ENCODE data around the gene NFATC1.
"Not testable (repeated sequence)": the region's sequence is repeated elsewhere in the genome, so short reads cannot be mapped to it uniquely, and the experiment has no call there.

Gene NFATC1

GRCh38 chr18:79375441-79376154, 20.1 kb upstream of the NFATC1 start:
- DNase-seq (ENCODE audit: low read depth), result no peak

- DNase-seq (ENCODE audit: low read depth), result not testable (repeated sequence)
Measured at GRCh38 chr18:79376661-79377060, 19.1 kb upstream of the NFATC1 start.

- DNase-seq (ENCODE audit: low read depth), result no peak
Measured at GRCh38 chr18:79377187-79377891, 18.4 kb upstream of the NFATC1 start.

- no peak for DNase-seq (ENCODE audit: low read depth)
Measured at GRCh38 chr18:79378536-79379250, 17.0 kb upstream of the NFATC1 start.

- no peak for DNase-seq (ENCODE audit: low read depth)
Measured at GRCh38 chr18:79379251-79379905, 16.4 kb upstream of the NFATC1 start.

GRCh38 chr18:79379931-79380815, 15.6 kb upstream of the NFATC1 start:
- no peak for DNase-seq (ENCODE audit: low read depth)

- no peak for DNase-seq (ENCODE audit: low read depth)
Measured at GRCh38 chr18:79380816-79381806, 14.6 kb upstream of the NFATC1 start.

GRCh38 chr18:79381811-79382311, 13.9 kb upstream of the NFATC1 start:
- DNase-seq (ENCODE audit: low read depth), result no peak

- DNase-seq (ENCODE audit: low read depth), result no peak
Measured at GRCh38 chr18:79382681-79383387, 12.9 kb upstream of the NFATC1 start.

- no peak for DNase-seq (ENCODE audit: low read depth)
Measured at GRCh38 chr18:79383388-79384056, 12.2 kb upstream of the NFATC1 start.

- no peak for DNase-seq (ENCODE audit: low read depth)
Measured at GRCh38 chr18:79384151-79384807, 11.5 kb upstream of the NFATC1 start.

- no peak for DNase-seq (ENCODE audit: low read depth)
Measured at GRCh38 chr18:79384834-79385233, 10.9 kb upstream of the NFATC1 start.

- no peak for DNase-seq (ENCODE audit: low read depth)
Measured at GRCh38 chr18:79385326-79385707, 10.4 kb upstream of the NFATC1 start.

GRCh38 chr18:79385708-79386341, 9.9 kb upstream of the NFATC1 start:
- DNase-seq (ENCODE audit: low read depth), result no peak

GRCh38 chr18:79386547-79386946, 9.2 kb upstream of the NFATC1 start:
- no peak for DNase-seq (ENCODE audit: low read depth)

- DNase-seq (ENCODE audit: low read depth), result no peak
Measured at GRCh38 chr18:79387214-79387613, 8.5 kb upstream of the NFATC1 start.

GRCh38 chr18:79387615-79388014, 8.1 kb upstream of the NFATC1 start:
- DNase-seq (ENCODE audit: low read depth), result no peak

GRCh38 chr18:79388043-79388442, 7.7 kb upstream of the NFATC1 start:
- DNase-seq (ENCODE audit: low read depth), result no peak
